GM18867 (cell line): ENCODE results near the gene ACBD5.
"Not testable (repeated sequence)": the region's sequence is repeated elsewhere in the genome, so short reads cannot be mapped to it uniquely, and the experiment has no call there.

ENCODE experiments used
- ATAC-seq: cut with Tn5 transposase; IDR thresholded peaks from one replicate; pipeline ENCODE4 v1.9.1; 2021; ENCODE audit warnings: mild to moderate bottlenecking, moderate library complexity; ENCODE audit not compliant: unreplicated experiment

The ACBD5 gene

GRCh38 chr10:27241652-27242472 is 1.3 kb upstream of the ACBD5 start:
- peak; percentile 71 for ATAC-seq

- ATAC-seq, result peak; percentile 19
These were observed 534 bp upstream of the ACBD5 start for GRCh38 chr10:27241010-27241651.

GRCh38 chr10:27237531-27237930 is 3.1 kb downstream of the ACBD5 start:
- ATAC-seq, result not testable (repeated sequence)

GRCh38 chr10:27236589-27237128 is 3.9 kb downstream of the ACBD5 start:
- not testable (repeated sequence) for ATAC-seq

- ATAC-seq, result no peak
These were observed 4.9 kb downstream of the ACBD5 start for GRCh38 chr10:27235706-27236105.

GRCh38 chr10:27230022-27230421 is 10.6 kb downstream of the ACBD5 start:
- no peak for ATAC-seq

- no peak for ATAC-seq
These were observed 14.8 kb downstream of the ACBD5 start for GRCh38 chr10:27225642-27226257.

- ATAC-seq, result no peak
These were observed 15.5 kb downstream of the ACBD5 start for GRCh38 chr10:27225011-27225590.

GRCh38 chr10:27223964-27224363 is 16.6 kb downstream of the ACBD5 start:
- ATAC-seq, result peak; percentile 61

- no peak for ATAC-seq
These were observed 33.2 kb downstream of the ACBD5 start for GRCh38 chr10:27207350-27207749.

- ATAC-seq, result no peak
These were observed 36.8 kb downstream of the ACBD5 start for GRCh38 chr10:27203806-27204205.

GRCh38 chr10:27197980-27198620 is 42.5 kb downstream of the ACBD5 start:
- ATAC-seq, result no peak

GRCh38 chr10:27192284-27192683 is 48.3 kb downstream of the ACBD5 start:
- no peak for ATAC-seq

GRCh38 chr10:27190508-27190907 is 50.1 kb downstream of the ACBD5 start:
- ATAC-seq, result no peak

- no peak for ATAC-seq
These were observed 51.7 kb downstream of the ACBD5 start for GRCh38 chr10:27188897-27189296.

GRCh38 chr10:27188259-27188658 is 52.3 kb downstream of the ACBD5 start:
- no peak for ATAC-seq

GRCh38 chr10:27169849-27170248 is 70.7 kb downstream of the ACBD5 start:
- ATAC-seq, result no peak

GRCh38 chr10:27158421-27158820 is 82.2 kb downstream of the ACBD5 start:
- ATAC-seq, result no peak

GRCh38 chr10:27157150-27157549 is 83.4 kb downstream of the ACBD5 start:
- no peak for ATAC-seq

- ATAC-seq, result not testable (repeated sequence)
These were observed 84.0 kb downstream of the ACBD5 start for GRCh38 chr10:27156566-27156965.
